Epithelial cell of esophagus (primary cell): ENCODE results near the gene TGM1.
A peak's percentile ranks its signal among the peaks of the same experiment; 100 is the strongest.

Experiments
- DNase-seq: peaks from one replicate; pipeline ENCODE4 v3.0.0; 2010; ENCODE audit warnings: low read depth
- H3K4me3 ChIP-seq: 2 replicates; pipeline ENCODE4 v1.5.1; 2011; ENCODE audit warnings: mild to moderate bottlenecking, low read length, control low read depth
- CTCF ChIP-seq: IDR thresholded peaks from 2 replicates; pipeline ENCODE4 v1.5.1; 2011; ENCODE audit warnings: low read depth, mild to moderate bottlenecking, low read length, control low read depth, inconsistent platforms; ENCODE audit not compliant: insufficient read depth; ENCODE audit errors: missing control alignments

Gene TGM1

GRCh38 chr14:24213866-24214662 lies 48.9 kb downstream of the TGM1 start:
- TF ChIP-seq CTCF, result no peak
- no peak for DNase-seq
- H3K4me3 ChIP-seq, result peak overlapping the region; percentile 88

DNA sequence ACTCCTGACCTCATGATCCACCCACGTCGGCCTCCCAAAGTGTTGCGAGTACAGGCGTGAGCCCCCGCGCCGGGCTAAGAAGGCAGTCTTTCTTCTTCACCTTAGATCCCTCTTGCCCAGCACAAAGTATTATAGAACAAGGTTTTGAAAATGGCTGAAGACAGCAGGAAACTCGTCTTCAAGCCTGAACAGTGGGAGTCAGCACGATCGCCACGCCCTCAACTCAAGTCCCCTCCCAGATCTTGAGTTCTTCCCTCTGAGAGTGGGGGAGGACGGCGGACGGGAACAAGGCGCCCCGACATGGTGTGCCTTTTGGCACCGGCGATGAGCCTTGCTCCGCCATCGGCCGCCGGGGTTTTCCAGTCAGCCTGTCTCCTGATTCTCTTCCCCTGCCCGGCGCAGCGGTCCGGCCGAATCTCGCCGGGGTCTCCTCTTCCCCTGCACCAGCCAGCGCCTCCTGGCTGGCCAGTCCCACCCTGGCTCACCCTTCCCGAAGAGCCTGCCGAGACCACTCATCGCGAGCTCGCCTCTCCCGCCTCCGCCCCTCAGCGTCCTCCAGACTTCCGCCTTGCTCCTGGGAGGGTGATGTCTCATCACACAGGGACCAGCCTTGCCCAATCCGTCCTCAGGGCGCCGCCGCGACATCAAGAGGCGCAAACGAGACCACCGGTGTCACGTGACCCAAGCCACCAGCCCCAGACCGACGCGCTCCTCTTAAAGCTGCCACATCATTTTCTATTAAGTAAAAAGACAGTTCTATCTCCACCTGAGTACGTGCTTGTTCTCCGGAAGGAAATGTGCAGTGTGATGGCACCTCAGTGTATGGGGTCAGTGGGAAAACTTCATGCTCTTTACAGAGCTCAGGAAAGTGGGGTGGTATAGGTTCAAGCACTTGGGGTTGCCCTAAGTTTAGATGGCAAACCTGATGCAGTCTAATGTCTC lies 49.8 kb downstream of the TGM1 start, which contains the start of gene CHMP4A:
Gene CHMP4A, minus strand, starts transcription at position 565 of the 942 bp plus-strand sequence. Its CDS starts 49 bp downstream, at position 516.
- TF ChIP-seq CTCF, result peak; percentile 18
- DNase-seq, result peak; percentile 98
- H3K4me3 ChIP-seq, result peak within 1 kb of the TSS; percentile 88

GRCh38 chr14:24211311-24211710 lies 51.7 kb downstream of the TGM1 start:
- DNase-seq, result no peak
- no peak overlapping the region for H3K4me3 ChIP-seq
- TF ChIP-seq CTCF, result no peak

- no peak for DNase-seq
- no peak overlapping the region for H3K4me3 ChIP-seq
- no peak for TF ChIP-seq CTCF
Observed at GRCh38 chr14:24207625-24208024, 55.4 kb downstream of the TGM1 start.

GRCh38 chr14:24207104-24207551 lies 55.8 kb downstream of the TGM1 start:
- TF ChIP-seq CTCF, result no peak

GRCh38 chr14:24206260-24207103 lies 56.5 kb downstream of the TGM1 start:
- no peak overlapping the region for H3K4me3 ChIP-seq
- TF ChIP-seq CTCF, result no peak
- no peak for DNase-seq

More at GRCh38 chr14:24207104-24207551, 55.8 kb downstream of the TGM1 start:
- no peak overlapping the region for H3K4me3 ChIP-seq
- DNase-seq, result no peak
